Measurements from ENCODE around the gene FKBP4.
"Not testable (repeated sequence)": the region's sequence is repeated elsewhere in the genome, so short reads cannot be mapped to it uniquely, and the experiment has no call there.

FKBP4 gene

DNA sequence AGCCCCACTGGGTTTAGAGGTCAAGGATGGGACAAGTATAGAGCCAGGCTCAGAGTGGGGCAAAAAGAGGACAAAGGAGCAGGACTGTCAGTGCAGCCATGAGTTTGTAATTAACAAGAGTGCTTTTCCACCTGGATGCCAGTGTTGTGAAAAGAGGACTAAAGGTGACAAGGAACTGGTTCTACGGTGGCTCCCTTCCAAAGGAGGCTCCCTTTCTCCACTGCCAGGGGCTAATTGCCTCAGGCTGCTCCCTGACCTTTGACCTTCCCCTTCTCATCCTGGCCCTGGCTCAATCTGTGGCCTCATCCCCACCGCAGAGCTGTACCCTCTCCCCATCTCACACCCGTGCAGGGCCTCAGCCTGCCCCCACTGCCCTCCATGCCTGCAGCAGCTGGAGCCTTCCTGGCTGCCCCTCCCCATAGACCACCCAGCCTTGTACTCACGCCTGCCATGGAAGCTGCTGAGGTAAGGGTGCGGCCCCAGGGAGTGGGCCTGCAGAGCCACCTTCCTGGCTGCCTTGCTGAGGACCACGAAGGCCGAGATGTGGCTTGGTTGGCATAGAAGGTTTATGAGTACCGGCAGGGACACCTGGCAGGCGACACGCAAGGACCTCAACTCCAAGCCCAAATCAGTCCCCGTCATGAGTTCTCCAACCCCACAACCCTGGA lies 24.8 kb upstream of the FKBP4 start:
- H2AFZ ChIP-seq (ENCODE audit: low read length): no peak overlapping the region
- no peak overlapping the region for H3K4me3 ChIP-seq (ENCODE audit: low read length)
- no peaks in the 10 kb centered on the region for H3K9me3 ChIP-seq (replicated peaks; ENCODE audit: insufficient read depth, low read length)
- no peaks in the 10 kb centered on the region for H3K4me1 ChIP-seq (ENCODE audit: low read length)
- H3K9ac ChIP-seq (ENCODE audit: low read length): no peak overlapping the region
- H3K79me2 ChIP-seq (ENCODE audit: low read length): no peaks in the 10 kb centered on the region
- TF ChIP-seq, protein P1, sequence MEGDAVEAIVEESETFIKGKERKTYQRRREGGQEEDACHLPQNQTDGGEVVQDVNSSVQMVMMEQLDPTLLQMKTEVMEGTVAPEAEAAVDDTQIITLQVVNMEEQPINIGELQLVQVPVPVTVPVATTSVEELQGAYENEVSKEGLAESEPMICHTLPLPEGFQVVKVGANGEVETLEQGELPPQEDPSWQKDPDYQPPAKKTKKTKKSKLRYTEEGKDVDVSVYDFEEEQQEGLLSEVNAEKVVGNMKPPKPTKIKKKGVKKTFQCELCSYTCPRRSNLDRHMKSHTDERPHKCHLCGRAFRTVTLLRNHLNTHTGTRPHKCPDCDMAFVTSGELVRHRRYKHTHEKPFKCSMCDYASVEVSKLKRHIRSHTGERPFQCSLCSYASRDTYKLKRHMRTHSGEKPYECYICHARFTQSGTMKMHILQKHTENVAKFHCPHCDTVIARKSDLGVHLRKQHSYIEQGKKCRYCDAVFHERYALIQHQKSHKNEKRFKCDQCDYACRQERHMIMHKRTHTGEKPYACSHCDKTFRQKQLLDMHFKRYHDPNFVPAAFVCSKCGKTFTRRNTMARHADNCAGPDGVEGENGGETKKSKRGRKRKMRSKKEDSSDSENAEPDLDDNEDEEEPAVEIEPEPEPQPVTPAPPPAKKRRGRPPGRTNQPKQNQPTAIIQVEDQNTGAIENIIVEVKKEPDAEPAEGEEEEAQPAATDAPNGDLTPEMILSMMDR (IDR thresholded peaks at IDR 0.05; ENCODE audit: low read length): no peak
- no peak for TF ChIP-seq EZH2phosphoT487 (IDR thresholded peaks at IDR 0.05; ENCODE audit: low read length)
- no peak for TF ChIP-seq EZH2 (optimal IDR thresholded peaks at IDR 0.05; ENCODE audit: low read depth, low read length)
- no peak overlapping the region for H3K4me2 ChIP-seq (ENCODE audit: low read depth, low read length)
- no peaks in the 10 kb centered on the region for H4K20me1 ChIP-seq (ENCODE audit: insufficient read depth, low read length)
- no peak for DNase-seq
- H3K27ac ChIP-seq (ENCODE audit: low read length): no peak overlapping the region
- no peaks in the 10 kb centered on the region for H3K36me3 ChIP-seq (replicated peaks; ENCODE audit: insufficient read depth, low read length)
- H3K9me2 ChIP-seq (replicated peaks; ENCODE audit: insufficient read depth, low read length): no peaks in the 10 kb centered on the region
- no peaks in the 10 kb centered on the region for H3F3A ChIP-seq (ENCODE audit: insufficient read depth, low read length)
- H3K27me3 ChIP-seq (replicated peaks; ENCODE audit: insufficient read depth, low read length): no peaks in the 10 kb centered on the region

DNA sequence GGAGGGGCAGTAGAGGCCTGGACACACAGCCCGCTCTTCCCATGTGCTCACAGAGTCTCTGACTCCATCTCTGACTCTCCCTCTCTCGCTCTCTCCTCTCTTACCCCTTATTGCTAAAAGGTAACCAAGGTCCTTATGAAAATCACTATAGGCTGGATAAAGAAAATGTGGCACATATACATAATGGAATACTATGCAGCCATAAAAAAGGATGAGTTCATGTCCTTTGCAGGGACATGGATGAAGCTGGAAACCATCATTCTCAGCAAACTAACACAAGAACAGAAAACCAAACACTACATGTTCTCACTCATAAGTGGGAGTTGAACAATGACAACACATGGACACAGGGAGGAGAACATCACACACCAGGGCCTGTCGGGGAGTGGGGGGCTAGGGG lies 24.2 kb upstream of the FKBP4 start:
- not testable (repeated sequence) for H3K9ac ChIP-seq (ENCODE audit: low read length); H3K9me2 ChIP-seq (replicated peaks; ENCODE audit: insufficient read depth, low read length)

DNA sequence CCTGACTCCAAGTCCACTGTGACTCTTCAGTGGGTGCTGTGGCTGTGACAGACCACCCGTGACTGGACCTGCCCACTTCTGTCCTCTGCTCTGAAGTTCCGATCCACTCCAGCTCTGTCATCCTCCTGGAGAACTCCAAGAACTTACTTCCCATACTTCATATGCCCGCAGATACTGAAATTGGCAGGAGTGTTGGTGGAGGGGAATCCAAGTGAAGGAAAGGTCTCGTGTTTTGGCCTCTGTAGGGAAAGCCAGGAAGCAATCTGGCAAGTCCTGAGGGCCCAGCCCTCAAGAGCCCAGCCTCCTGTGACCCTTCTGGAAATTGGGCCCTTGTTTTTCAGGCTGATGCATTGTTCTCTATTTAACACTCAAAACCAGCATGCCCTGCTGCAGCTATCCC lies 22.4 kb upstream of the FKBP4 start:
- no peaks in the 10 kb centered on the region for H3K36me3 ChIP-seq (replicated peaks; ENCODE audit: insufficient read depth, low read length)
- no peak overlapping the region for H3K9ac ChIP-seq (ENCODE audit: low read length)
- no peaks in the 10 kb centered on the region for H3K4me1 ChIP-seq (ENCODE audit: low read length)
- H4K20me1 ChIP-seq (ENCODE audit: insufficient read depth, low read length): no peaks in the 10 kb centered on the region
- H3K27me3 ChIP-seq (replicated peaks; ENCODE audit: insufficient read depth, low read length): no peaks in the 10 kb centered on the region
- H2AFZ ChIP-seq (ENCODE audit: low read length): no peak overlapping the region
- no peak for DNase-seq
- H3K27ac ChIP-seq (ENCODE audit: low read length): no peak overlapping the region
- H3K4me3 ChIP-seq (ENCODE audit: low read length): no peak overlapping the region
- TF ChIP-seq, protein P1 (IDR thresholded peaks at IDR 0.05; ENCODE audit: low read length): no peak
- TF ChIP-seq EZH2phosphoT487 (IDR thresholded peaks at IDR 0.05; ENCODE audit: low read length): no peak
- TF ChIP-seq EZH2 (optimal IDR thresholded peaks at IDR 0.05; ENCODE audit: low read depth, low read length): no peak
- H3K9me2 ChIP-seq (replicated peaks; ENCODE audit: insufficient read depth, low read length): no peaks in the 10 kb centered on the region
- no peaks in the 10 kb centered on the region for H3K79me2 ChIP-seq (ENCODE audit: low read length)
- no peak overlapping the region for H3K4me2 ChIP-seq (ENCODE audit: low read depth, low read length)
- H3F3A ChIP-seq (ENCODE audit: insufficient read depth, low read length): no peaks in the 10 kb centered on the region
- no peaks in the 10 kb centered on the region for H3K9me3 ChIP-seq (replicated peaks; ENCODE audit: insufficient read depth, low read length)

More for the DNA sequence above, 24.2 kb upstream of the FKBP4 start:
- not testable (repeated sequence) for H3K4me2 ChIP-seq (ENCODE audit: low read depth, low read length); H3K27ac ChIP-seq (ENCODE audit: low read length); H2AFZ ChIP-seq (ENCODE audit: low read length); H3K4me1 ChIP-seq (ENCODE audit: low read length); H3K4me3 ChIP-seq (ENCODE audit: low read length); DNase-seq; H4K20me1 ChIP-seq (ENCODE audit: insufficient read depth, low read length); H3K9me3 ChIP-seq (replicated peaks; ENCODE audit: insufficient read depth, low read length); H3F3A ChIP-seq (ENCODE audit: insufficient read depth, low read length); H3K36me3 ChIP-seq (replicated peaks; ENCODE audit: insufficient read depth, low read length); H3K27me3 ChIP-seq (replicated peaks; ENCODE audit: insufficient read depth, low read length); H3K79me2 ChIP-seq (ENCODE audit: low read length)

DNA sequence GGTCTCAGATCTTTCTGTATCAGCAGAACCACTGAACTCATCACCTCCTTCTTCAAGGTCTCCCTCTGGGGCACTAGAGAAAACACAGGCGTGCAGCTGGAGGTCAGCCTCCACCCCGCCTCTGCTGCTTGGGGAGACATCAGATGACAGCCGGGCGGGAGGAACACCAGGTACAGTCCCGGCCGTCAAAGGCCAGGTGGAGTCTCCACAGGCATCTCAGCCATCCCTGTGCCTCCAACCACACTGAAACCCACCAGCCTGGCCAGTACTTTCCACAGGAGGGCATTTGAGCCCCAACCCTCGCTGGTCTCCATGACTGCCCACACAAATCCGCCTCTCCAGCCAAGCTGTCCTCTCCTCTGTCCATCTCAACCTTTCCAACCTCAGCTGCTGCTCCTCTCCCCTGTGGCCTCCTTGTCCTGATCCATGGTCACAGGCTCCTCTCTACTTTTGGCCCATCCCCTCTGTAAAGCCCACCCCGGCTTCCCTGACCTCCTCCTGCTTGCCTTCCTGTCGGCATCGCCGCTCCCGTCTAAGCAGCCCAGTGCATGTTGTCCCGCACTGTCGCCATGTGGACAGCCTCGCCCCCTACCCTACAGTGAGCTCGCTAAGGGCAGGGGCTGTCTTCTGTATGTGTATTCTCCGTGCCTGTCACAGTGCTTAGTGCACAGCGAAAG lies 21.4 kb upstream of the FKBP4 start:
- H3K27me3 ChIP-seq (replicated peaks; ENCODE audit: insufficient read depth, low read length): no peaks in the 10 kb centered on the region
- no peak overlapping the region for H3K4me2 ChIP-seq (ENCODE audit: low read depth, low read length)
- H3K27ac ChIP-seq (ENCODE audit: low read length): no peak overlapping the region
- no peak overlapping the region for H2AFZ ChIP-seq (ENCODE audit: low read length)
- H3K9me3 ChIP-seq (replicated peaks; ENCODE audit: insufficient read depth, low read length): no peaks in the 10 kb centered on the region
- H3K79me2 ChIP-seq (ENCODE audit: low read length): no peaks in the 10 kb centered on the region
- no peaks in the 10 kb centered on the region for H3F3A ChIP-seq (ENCODE audit: insufficient read depth, low read length)
- H3K9ac ChIP-seq (ENCODE audit: low read length): no peak overlapping the region
- no peaks in the 10 kb centered on the region for H4K20me1 ChIP-seq (ENCODE audit: insufficient read depth, low read length)
- H3K9me2 ChIP-seq (replicated peaks; ENCODE audit: insufficient read depth, low read length): no peaks in the 10 kb centered on the region
- no peaks in the 10 kb centered on the region for H3K36me3 ChIP-seq (replicated peaks; ENCODE audit: insufficient read depth, low read length)
- H3K4me1 ChIP-seq (ENCODE audit: low read length): no peaks in the 10 kb centered on the region
- no peak for DNase-seq
- H3K4me3 ChIP-seq (ENCODE audit: low read length): no peak overlapping the region
- TF ChIP-seq, protein P1 (IDR thresholded peaks at IDR 0.05; ENCODE audit: low read length): no peak
- no peak for TF ChIP-seq EZH2phosphoT487 (IDR thresholded peaks at IDR 0.05; ENCODE audit: low read length)
- TF ChIP-seq EZH2 (optimal IDR thresholded peaks at IDR 0.05; ENCODE audit: low read depth, low read length): no peak
